ENCODE data around the gene TERT. TPM values are rescaled to one million over a fixed set of nuclear protein-coding genes. Genes with fewer than 3 reads are reported as not detected.
A peak's percentile ranks its signal among the peaks of the same experiment; 100 is the strongest.
"Not testable (repeated sequence)": the region's sequence is repeated elsewhere in the genome, so short reads cannot be mapped to it uniquely, and the experiment has no call there.

TERT gene
- total RNA-seq, 1 donor from 2014 or later: 2.9 TPM

GRCh38 chr5:1341863-1342262, 47.0 kb upstream of the TERT start:
- peaks cover 6% of the 10 kb centered on the region for H3K9me3 Mint-ChIP-seq (ENCODE audit: unreplicated experiment)
- no peak for DNase-seq
- H3K27me3 Mint-ChIP-seq (ENCODE audit: unreplicated experiment): peaks cover 9% of the 10 kb centered on the region
- TF ChIP-seq, protein P1, sequence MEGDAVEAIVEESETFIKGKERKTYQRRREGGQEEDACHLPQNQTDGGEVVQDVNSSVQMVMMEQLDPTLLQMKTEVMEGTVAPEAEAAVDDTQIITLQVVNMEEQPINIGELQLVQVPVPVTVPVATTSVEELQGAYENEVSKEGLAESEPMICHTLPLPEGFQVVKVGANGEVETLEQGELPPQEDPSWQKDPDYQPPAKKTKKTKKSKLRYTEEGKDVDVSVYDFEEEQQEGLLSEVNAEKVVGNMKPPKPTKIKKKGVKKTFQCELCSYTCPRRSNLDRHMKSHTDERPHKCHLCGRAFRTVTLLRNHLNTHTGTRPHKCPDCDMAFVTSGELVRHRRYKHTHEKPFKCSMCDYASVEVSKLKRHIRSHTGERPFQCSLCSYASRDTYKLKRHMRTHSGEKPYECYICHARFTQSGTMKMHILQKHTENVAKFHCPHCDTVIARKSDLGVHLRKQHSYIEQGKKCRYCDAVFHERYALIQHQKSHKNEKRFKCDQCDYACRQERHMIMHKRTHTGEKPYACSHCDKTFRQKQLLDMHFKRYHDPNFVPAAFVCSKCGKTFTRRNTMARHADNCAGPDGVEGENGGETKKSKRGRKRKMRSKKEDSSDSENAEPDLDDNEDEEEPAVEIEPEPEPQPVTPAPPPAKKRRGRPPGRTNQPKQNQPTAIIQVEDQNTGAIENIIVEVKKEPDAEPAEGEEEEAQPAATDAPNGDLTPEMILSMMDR (IDR thresholded peaks at IDR 0.05; ENCODE audit: partially characterized antibody, unreplicated experiment): no peak
- no peak overlapping the region for H3K4me3 Mint-ChIP-seq (ENCODE audit: unreplicated experiment)
- peaks cover 6% of the 10 kb centered on the region for H3K4me1 Mint-ChIP-seq (ENCODE audit: low read depth, unreplicated experiment)
- peaks cover 10% of the 10 kb centered on the region for H3K36me3 Mint-ChIP-seq (ENCODE audit: unreplicated experiment)
- no peak overlapping the region for H3K27ac Mint-ChIP-seq (ENCODE audit: unreplicated experiment)

DNA sequence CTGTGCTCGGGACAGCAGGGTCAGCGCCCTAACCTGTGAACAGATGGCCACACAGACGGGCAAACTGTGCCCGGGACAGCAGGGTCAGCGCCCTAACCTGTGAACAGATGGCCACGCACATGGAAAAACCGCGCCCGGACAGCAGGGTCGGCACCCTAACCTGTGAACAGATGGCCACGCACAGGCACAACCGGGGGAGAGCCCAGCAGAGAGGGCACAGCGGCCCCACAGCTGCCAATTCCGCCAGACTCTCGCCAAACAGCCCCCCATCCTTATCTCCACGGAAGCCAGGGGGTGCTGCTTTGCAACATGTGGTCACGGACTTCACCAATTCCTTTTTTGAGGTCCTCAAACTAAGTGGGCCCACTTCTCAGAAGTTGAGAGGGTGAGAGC, 44.9 kb upstream of the TERT start:
- not testable (repeated sequence) for H3K9me3 Mint-ChIP-seq (ENCODE audit: unreplicated experiment); H3K27me3 Mint-ChIP-seq (ENCODE audit: unreplicated experiment); H3K36me3 Mint-ChIP-seq (ENCODE audit: unreplicated experiment); H3K4me1 Mint-ChIP-seq (ENCODE audit: low read depth, unreplicated experiment); DNase-seq; H3K4me3 Mint-ChIP-seq (ENCODE audit: unreplicated experiment)
- H3K27ac Mint-ChIP-seq (ENCODE audit: unreplicated experiment): peak overlapping the region; percentile 33

DNA sequence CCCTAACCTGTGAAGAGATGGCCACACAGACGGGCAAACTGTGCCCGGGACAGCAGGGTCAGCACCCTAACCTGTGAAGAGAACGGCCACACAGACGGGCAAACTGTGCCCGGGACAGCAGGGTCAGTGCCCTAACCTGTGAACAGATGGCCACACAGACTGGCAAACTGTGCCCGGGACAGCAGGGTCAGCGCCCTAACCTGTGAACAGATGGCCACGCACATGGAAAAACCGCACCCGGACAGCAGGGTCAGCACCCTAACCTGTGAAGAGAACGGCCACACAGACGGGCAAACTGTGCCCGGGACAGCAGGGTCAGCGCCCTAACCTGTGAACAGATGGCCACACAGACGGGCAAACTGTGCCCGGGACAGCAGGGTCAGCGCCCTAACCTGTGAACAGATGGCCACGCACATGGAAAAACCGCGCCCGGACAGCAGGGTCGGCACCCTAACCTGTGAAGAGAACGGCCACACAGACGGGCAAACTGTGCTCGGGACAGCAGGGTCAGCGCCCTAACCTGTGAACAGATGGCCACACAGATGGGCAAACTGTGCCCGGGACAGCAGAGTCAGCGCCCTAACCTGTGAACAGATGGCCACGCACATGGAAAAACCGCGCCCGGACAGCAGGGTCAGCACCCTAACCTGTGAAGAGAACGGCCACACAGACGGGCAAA, 44.4 kb upstream of the TERT start:
- H3K27ac Mint-ChIP-seq (ENCODE audit: unreplicated experiment); H3K9me3 Mint-ChIP-seq (ENCODE audit: unreplicated experiment); H3K27me3 Mint-ChIP-seq (ENCODE audit: unreplicated experiment); DNase-seq; H3K4me3 Mint-ChIP-seq (ENCODE audit: unreplicated experiment); H3K4me1 Mint-ChIP-seq (ENCODE audit: low read depth, unreplicated experiment); H3K36me3 Mint-ChIP-seq (ENCODE audit: unreplicated experiment): not testable (repeated sequence)

- peaks cover 2% of the 10 kb centered on the region for H3K9me3 Mint-ChIP-seq (ENCODE audit: unreplicated experiment)
- H3K4me3 Mint-ChIP-seq (ENCODE audit: unreplicated experiment): no peak overlapping the region
- H3K36me3 Mint-ChIP-seq (ENCODE audit: unreplicated experiment): peaks cover 10% of the 10 kb centered on the region
These were observed 43.7 kb upstream of the TERT start for GRCh38 chr5:1338506-1339070.

DNA sequence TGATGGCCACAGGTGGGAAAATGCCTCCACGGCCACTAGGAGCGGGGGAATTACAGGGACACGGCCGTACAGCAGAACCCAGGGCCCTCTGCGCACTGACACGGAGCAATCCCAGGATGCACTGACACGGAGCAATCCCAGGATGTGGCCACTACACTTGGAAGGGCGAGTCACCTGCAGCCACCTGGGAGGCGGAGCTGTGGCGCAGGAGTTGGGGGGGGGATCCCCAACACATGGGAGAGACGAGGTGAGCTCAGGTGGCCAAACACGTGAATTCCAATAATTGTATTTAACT, 43.3 kb upstream of the TERT start:
- Mint-ChIP-seq H3K4me1 (ENCODE audit: low read depth, unreplicated experiment) (no peaks in the 10 kb centered on the region), H3K36me3 (ENCODE audit: unreplicated experiment) (peaks cover 10% of the 10 kb centered on the region), H3K27ac (ENCODE audit: unreplicated experiment) (no peak overlapping the region), H3K27me3 (ENCODE audit: unreplicated experiment) (peaks cover 1% of the 10 kb centered on the region), H3K9me3 (ENCODE audit: unreplicated experiment) (peaks cover 2% of the 10 kb centered on the region), H3K4me3 (ENCODE audit: unreplicated experiment) (no peak overlapping the region)
- no peak for DNase-seq
- TF ChIP-seq, protein P1 (IDR thresholded peaks at IDR 0.05; ENCODE audit: partially characterized antibody, unreplicated experiment): no peak

More at GRCh38 chr5:1338506-1339070, 43.7 kb upstream of the TERT start:
- TF ChIP-seq, protein P1 (IDR thresholded peaks at IDR 0.05; ENCODE audit: partially characterized antibody, unreplicated experiment): no peak
- Mint-ChIP-seq H3K4me1 (ENCODE audit: low read depth, unreplicated experiment) (no peaks in the 10 kb centered on the region), H3K27ac (ENCODE audit: unreplicated experiment) (no peak overlapping the region), H3K27me3 (ENCODE audit: unreplicated experiment) (peaks cover 1% of the 10 kb centered on the region)
- DNase-seq: no peak

DNA sequence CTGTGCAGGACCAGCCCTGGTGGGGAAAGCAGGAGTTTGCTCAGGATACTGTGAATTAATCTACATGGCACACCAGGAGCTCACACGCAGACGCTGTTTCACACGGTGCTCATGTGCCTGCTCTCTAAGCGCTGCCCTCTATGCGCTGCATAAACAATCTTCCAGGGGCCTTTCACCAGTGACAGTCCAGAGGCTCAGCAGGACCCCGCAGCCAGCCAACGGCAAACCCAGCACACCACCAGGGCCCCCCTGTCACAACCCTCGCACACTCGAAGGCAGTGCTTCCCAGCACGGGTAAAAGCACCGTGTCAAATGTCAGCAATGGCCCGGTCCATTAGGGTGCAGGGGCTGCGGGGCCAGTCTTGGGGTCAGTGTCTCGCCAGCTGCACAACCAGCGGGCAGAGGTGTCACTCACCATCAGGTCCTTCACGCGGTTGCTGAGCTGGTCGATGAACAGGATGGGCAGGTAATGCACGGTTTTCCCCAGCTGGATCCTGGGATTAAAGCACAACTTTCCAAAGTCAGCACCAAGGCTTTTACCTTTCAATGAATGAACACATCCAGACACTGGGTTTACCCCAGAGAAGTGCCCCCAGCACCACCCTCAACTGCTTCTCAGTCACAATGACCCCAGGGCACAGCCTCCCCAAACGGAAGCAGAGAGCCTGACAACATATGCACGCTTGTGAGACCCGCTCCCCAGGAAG, 42.8 kb upstream of the TERT start:
- peaks cover 2% of the 10 kb centered on the region for H3K9me3 Mint-ChIP-seq (ENCODE audit: unreplicated experiment)
- H3K27ac Mint-ChIP-seq (ENCODE audit: unreplicated experiment): no peak overlapping the region
- no peak for DNase-seq
- TF ChIP-seq, protein P1 (IDR thresholded peaks at IDR 0.05; ENCODE audit: partially characterized antibody, unreplicated experiment): no peak
- H3K4me1 Mint-ChIP-seq (ENCODE audit: low read depth, unreplicated experiment): no peaks in the 10 kb centered on the region
- peaks cover 2% of the 10 kb centered on the region for H3K27me3 Mint-ChIP-seq (ENCODE audit: unreplicated experiment)
- peaks cover 10% of the 10 kb centered on the region for H3K36me3 Mint-ChIP-seq (ENCODE audit: unreplicated experiment)
- H3K4me3 Mint-ChIP-seq (ENCODE audit: unreplicated experiment): no peak overlapping the region

Measured in glutamatergic neuron (in vitro differentiated cells).